Fibroblast of skin of scalp (primary cell): ENCODE results near the gene MRPL48.
"Not testable (repeated sequence)": the region's sequence is repeated elsewhere in the genome, so short reads cannot be mapped to it uniquely, and the experiment has no call there.

ENCODE experiments used
- DNase-seq: peaks from one replicate; pipeline ENCODE4 v3.0.0-alpha.2; 2013

Gene MRPL48

DNA sequence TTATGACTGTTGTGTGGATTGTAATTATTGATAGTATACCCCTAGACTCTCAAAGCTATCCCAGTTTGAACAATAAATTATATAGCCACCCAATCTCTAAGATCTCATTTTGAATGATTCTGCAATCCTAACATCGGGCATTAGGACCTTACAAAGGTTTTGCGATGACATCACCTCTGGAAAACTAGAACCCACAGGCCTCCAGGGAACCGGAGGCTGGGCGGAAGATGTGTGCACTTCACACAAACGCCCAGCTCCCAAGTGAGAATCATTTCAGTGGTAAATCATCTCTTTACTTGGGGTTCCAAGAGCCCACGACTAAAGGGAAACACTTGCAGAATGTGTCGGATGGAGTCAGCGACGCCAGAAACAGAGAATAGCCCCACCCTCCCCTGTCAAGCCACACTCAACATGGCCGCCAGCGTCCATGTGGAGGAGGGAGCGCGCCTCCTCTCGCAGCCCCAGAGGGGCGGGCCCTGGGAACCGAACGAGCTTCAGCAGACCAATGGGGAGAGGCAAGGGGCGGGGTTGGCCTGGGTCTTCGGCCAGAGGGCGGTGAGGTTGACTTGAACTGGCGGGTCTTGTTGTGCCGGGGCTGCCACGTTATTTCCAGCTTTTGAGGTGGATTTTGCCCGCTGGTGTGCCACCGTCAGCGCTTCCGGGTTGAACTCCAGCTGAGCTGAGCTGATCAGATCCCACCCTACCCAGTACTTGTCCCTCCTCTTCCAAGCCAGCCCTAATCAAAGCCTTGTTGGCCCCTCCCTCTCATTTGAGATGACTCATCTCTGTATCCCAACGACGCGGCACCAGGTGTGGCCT is 8.4 kb upstream of the MRPL48 start:
- DNase-seq, result peak; percentile 99

DNA sequence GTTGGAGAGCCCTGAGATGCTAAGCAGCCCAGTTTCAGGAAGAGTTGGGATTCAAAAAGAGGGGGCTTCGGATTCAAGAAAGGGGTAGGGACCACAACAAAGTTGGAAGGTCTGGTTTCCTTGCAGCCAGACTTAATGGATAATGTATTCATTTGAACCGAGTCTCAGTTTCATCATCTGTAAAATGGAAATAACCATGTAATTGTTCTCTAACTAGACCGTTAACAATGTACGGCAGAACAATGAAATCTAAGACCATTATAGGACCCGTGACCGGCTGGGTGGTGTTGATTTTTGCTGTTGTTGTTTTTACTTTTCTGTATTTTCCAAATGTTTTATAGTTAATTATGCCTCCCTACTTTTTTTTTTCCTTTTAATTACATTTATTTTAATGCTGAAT is 6.4 kb upstream of the MRPL48 start:
- no peak for DNase-seq

DNA sequence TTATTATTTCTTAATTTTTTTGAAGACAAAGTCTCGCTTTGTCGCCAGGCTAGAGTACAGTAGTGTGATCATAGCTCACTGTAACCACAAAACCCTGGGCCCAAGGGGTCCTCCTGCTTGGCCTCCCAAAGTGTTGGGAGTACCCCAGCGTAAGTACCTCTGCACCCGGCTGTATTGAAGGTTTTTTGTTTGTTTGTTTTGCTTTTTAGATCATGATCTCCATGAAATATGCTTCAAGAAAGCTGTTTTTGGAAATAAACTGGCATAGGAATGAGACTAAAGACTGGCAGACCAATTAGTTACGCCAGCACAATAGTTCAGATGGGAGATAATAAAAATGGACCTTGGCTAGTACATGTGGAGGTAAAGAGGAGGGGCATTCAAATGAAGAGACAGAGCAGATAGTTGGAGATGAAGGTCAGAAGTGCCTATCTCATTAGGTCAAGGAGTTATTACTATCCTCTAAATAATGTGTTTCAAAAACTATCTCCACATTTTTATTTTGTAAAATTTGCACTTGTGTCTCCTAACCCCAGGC is 4.1 kb upstream of the MRPL48 start:
- no peak for DNase-seq

DNA sequence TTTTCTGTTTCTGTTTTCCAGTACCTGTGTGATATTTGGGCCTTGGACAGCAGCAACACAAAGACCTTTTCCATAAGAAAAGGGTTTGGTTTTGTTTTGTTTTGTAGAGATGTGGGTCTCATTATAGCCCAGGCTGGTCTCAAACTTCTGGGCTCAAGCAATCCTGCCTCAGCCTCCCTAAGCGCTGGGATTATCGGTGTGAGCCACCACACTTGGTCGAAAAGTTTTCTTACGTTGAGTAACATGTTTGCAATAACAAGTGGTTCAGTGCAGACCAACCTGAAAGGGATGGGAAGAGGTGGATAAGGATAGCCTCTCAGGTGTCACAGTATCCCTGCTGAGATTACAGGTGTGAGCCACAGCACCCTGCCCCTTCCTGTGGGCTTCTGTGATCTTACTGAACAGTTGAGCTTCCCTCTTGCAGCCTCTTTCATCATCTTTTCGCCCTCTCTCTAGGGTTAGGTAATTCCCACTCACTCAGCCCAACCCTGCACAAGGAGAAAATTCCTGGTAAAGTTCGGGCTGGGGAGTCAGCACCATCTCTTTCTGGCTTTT is 3.5 kb upstream of the MRPL48 start:
- DNase-seq, result peak; percentile 52

DNA sequence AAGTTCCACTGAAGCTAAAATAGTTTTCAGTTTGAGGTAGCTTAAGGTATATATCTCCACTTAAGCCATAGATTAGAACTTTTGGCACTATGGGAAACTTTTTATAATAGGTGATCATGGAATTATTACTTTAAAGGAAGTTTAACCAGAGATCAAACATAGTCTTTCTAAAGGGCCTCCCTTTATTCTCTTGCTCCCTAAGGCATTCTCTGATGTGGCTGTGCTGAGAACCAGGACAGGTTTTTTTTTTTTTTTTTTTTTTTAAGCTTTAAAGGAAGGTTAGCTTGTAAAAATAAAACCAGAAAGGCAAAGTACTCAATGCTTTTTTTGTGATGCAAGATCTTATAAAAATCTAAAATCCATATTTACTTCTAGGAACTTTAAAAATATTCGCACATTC is 2.9 kb upstream of the MRPL48 start:
- no peak for DNase-seq

DNA sequence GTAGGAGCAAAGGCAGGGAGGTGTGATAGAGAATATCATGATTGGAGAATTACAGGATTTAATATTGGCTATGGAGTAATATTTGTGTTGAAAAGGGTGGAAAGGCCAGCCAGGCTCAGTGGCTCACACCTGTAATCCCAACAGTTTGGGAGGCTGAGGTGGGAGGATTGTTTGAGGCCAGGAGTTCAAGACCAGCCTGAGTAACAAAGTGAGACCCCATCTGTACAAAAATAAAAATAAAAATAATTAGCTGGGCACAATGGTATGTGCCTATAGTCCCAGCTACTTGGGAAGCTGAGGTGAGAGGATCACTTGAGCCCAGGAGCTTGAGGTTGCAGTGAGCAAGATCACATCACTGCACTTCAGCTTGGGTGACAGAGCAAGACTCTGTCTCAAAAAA is 2.2 kb upstream of the MRPL48 start:
- DNase-seq, result not testable (repeated sequence)

DNA sequence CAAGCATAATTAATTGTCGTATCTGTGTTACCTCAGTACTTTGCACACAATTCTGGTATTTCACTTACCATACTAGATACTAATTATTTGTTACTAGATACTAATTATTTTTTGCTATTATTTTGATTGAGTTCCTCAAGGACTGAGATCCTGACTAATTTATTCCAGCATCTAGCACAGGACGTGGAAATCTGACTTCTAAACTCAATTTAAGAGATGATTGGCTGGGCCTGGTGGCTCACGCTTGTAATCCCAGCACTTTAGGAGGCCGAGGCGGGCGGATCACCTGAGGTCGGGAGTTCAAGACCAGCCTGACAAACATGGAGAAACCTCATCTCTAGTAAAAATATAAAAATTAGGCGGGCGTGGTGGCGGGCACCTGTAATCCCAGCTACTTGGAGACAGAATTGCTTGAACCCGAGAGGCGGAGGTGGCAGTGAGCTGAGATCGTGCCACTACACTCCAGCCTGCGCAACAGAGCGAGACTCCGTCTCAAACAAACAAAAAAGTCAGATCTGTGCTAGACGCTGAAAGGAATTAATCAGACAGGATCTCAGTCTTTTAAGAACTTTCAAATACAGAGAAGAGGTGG is 527 bp upstream of the MRPL48 start:
- DNase-seq, result no peak

DNA sequence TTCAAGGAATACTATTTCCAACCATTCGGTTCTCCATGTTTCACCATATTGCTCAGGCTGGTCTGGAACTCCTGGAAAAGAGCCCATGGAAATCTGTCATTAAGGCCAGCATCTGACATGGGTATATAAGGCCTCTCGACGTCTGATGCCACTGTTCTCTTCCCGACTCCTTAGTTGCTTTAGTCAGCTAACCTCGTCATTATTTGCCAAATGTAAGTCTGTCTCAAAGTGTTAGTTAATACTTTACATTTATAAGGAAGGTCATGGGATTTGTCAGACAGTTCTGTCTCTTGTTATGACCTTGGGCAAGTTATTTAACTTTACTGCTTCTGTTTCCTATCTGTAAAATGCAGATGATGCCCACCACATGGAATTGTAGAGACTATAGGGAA is 1.6 kb downstream of the MRPL48 start:
- DNase-seq, result no peak

DNA sequence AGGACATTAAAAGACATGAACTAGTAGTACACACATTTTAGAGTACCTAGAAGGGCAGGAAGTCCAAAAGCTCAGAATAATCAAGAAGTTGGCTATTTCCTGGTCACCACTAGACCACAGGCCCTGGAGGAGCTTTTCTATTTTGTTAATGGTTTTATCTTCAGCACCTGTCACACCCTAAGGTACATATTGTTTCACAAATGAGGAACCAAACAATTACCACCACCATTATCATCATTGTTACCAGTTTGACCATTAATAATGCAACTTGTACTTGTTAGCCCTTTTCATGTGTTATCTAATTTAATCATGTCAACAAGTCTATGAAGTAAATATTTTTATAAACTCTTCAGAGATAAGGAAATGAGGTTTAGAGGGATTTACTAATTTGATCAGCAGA is 4.9 kb downstream of the MRPL48 start:
- no peak for DNase-seq

DNA sequence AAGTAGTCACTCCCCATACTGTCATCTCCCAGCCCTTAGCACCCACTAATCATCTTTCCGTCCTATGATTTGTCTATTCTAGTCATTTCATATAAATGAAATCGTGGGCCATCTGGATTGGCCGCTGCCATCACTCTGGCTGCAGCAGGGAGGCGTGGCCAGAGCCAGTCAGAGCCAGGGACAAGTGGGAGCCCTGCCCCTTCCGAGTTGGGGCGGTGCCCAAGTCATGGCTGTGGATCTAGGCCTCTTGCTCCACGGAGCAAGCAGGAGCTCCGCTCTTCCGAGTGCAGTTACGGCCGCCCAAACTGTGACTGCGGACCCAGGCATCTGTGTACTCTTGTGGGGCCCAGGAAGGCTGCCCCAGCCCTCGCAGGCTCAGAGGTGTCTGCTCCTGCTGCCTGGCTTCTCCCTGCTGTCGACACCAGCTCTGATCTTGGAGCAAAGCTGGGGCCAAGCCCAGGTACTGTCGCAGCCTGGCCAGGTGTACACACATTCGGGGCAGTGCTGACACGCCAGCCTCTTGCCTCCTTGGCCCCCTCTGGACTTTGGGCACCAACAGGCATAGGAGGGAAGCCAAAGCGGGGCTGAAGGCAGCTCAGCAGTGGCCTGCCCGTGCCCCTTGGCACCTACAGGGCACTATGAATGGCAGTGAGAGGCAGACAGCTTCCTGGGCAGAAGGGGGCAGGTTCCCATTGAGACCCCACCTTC is 8.4 kb downstream of the MRPL48 start:
- no peak for DNase-seq

DNA sequence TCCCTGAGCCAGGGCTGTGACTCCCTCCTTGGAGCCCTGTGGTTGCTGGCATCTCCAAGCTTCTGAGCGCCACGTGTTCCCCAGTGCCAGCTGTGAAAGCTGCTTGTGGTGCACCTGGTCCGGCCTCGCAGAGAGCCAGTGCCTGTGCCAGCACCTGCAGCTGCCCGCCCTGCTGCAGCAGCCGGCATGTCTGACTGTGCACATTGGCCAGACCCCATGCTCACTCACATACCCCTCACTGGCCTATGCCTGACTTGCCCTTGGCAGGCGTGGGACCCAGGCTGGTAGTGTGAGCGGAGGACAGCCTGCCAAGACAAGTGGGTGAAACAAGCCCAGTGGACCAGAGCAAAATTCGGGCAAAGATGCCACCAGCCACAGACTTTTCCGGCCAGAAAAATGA is 9.8 kb downstream of the MRPL48 start:
- DNase-seq, result no peak

DNA sequence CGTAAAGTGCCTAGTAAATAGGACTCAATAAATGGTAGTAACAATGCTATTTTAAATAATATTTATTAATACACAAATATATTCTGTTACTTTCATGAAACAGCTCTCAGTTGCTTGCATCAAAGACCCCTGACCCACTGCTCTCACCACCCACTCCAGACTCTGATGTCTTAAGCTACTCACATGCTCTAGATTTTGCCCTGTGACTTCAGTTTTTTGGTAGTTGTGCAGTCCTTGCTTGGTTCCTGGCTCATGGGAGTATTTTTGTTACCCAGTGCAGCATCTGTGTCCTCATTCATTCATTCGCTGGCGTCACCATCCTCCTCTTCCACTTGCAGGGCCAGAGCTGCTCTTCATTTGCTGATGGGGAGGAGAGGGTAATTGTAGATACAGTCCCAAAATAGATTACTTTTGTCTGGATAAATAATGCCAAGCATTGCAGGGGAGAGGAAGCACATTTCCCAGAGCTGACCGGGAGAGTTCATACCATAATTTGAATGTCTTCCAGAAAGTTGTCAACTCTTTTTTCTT is 12.7 kb downstream of the MRPL48 start:
- no peak for DNase-seq

DNA sequence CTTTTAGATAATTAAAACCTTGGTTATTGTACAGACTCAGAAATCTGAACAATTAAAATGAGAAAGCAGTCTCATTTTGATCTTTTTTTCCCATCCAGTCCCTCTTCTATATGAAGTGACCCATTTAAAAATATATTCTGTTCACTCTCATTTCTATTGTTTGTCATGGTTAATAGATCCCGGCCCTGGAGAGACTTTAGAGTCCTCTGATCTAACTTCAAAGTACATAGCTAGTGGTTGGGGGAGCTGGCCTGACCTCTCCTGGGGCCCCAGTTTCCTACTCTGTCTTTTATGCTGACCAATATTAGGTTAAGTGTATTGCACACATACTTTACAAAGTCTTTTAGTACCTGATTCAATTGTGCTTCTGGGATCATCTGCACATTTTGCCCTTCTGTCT is 13.5 kb downstream of the MRPL48 start:
- no peak for DNase-seq

DNA sequence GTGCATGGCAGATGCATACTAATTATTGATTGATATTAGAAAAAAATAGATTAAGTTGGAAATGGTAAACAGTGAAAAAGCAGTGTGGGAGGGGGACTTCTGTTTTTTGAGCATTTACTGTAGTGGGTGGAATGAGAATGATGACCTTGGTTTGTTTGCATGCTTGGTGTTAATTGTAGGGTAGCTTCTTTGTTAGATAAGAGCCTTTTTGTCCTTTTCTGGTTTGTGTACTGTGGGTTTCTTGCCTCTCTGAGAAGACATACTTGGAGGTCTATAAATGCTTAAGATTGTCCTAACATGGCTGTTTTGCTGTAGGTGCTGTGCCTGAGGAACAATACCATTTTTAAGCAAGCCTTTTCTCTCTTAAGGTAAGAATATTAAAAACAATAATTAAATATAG is 17.0 kb downstream of the MRPL48 start:
- no peak for DNase-seq

DNA sequence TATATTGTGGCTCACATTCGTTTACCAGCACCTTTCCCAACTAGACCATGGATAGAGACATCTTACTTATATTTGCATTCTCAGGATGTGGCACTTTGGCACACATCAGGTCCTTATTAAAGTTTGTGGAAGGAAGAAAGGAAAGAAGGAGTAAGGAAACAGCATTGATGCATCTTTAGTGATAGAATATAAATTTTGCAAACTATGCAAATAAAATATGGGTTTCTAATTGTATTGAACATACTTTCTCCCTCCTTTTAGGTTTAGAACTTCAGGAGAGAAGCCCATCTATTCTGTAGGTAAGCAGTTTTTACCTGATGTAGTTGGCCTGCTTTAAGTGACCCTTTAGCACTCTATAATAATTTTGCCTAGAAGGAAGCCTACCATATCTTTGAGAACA is 20.4 kb downstream of the MRPL48 start:
- no peak for DNase-seq

DNA sequence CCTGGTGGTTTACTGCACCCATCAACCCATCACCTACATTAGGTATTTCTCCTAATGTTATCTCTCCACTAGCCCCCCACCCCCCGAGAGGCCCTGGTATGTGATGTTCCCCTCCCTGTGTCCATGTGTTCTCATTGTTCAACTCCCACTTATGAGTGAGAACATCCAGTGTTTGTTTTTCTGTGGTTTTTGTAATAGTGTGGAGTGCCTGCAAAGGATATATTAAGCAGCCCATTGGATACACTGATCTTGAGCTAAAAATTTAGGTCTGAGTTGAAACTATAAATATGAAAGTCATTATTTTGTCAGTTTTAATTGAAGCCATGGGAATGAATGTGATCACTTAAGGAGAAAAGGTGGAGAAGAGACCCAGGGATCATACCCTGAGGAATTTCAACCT is 23.0 kb downstream of the MRPL48 start:
- DNase-seq, result no peak

DNA sequence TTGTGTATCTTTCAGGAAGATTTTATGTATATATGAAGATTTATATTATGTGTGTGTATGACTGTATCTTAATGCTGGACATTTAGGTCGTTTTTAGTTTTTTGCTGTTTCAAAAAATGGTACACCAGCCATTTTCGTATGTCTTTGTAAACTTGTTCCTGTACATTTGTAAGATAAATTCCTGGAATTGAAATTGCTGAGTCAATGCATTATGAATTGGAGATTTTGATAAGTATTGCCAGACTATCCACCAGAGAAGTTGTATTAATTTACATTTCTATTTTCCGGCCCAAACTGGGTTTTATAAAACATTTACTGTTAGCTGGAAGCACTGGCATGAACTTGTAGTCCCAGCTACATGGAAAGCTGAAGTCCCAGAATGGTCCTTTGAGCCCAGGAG is 24.6 kb downstream of the MRPL48 start:
- DNase-seq, result no peak

DNA sequence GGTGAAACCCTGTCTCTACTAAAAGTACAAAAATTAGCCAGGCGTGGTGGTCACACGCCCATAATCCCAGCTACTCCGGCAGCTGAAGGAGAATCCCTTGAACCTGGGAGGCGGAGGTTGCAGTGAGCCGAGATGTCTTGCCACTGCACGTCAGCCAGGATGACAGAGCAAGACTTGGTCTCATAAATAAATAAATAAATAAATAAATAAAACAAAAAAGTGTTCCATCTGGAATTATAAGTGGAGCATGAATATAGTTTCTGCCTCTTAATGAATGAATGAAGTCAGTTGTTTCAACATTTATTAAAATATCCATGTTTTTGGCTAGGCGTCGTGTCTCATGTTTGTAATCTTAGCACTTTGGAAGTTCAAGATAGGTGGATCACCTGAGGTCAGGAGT is 27.1 kb downstream of the MRPL48 start:
- no peak for DNase-seq

DNA sequence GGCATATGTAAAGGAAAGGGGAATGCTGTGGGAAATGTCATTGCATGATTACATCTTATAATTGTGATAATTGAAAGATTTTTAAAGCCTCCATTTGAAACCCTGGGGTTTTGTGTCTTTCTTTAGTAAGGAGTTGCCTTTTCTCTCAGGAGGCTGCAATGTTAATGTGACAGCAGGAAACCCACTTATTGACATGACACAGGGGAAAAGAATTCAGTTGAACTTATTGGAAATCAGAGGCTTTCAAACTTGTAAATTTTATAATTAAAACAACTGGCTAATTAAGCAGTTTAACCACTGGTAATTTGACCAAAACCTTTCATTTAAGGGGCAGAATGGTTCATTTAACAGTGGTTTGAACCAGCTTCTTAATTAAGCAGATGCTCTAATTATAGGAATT is 31.2 kb downstream of the MRPL48 start:
- peak; percentile 27 for DNase-seq

DNA sequence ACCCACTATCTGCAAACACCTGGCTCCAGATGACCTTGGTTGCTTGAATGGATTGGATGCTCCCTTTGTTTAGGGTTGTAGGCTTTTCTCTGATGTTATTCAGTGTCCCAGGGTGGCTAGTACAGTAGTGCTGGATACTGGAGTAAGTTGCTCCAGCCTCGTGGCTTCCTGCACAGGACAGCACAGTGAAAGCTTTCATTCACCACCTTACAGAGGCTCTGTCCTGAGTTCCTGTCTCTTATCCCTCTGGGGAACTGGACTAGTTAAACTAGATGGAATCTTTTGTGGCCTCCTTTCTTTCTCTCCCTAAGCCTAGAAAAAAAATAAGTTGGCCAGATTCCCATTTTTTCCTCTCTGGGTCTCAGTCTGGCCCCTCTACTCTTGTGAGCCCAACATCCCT is 42.6 kb downstream of the MRPL48 start:
- no peak for DNase-seq

DNA sequence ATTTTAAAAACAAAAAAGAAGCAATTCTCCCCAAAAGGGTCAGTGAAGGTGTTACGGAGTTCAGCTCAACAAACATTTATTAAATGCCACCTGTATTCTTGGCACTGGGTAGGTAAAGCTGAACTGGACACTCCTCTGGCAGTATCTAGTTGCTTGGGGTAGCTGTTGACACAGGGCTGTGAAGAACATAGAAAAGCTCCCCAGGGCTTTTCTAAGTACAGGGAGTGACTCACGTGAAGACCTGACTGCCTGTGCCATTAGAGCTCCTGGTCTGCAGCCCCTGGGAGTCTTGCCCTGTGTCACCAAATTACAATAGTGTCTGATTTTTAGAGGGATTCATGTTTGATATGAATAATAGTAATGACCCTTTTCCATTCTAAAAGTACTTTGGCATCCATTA is 45.4 kb downstream of the MRPL48 start:
- no peak for DNase-seq

DNA sequence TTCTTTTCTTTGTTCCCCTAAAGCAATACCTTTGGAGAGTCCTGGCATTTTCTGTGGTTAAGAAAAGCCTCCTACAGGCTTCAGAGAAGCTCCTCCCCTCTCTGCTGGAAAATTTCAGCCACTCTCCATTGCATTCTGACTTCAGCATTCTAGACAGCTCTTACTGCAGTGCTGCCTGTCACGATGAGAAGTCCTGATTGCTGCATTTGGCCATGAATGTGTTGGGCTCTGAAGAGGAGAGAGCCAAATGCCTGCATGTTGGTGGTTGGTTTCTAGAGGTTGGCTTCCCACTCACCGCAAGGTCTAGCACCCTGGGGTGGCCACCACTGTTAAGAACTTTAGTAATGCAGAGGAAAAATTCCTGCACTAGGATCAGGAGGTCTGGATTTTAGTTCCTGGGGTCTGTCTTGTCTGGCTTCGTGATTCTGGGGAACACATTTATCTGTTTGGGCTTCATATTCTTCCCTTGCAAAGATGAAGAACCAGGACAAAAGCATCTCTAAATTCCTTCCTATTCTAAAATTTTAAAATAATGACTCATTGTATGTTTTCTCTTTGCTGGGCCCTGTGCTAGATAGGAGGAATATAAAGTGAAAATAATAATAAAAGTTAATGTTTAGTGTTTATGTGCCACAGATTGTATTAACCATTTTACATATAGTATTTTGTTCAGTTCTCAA is 50.9 kb downstream of the MRPL48 start:
- DNase-seq, result peak; percentile 69

DNA sequence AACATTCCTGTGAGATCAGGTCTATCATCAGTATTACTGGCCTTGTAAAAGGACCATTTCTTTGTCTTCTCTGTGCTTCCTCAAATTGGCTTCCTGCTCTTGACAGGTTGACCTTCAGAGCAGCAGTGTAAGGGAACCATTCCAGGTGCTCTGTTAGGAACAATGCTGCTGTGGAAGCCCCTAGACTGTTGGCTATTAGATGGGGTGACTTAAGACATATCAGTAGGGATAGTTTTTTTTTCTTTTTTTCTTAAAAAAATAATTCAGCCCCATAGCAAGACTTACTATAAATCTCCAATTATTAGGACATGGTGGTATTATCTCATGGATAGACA is 51.4 kb downstream of the MRPL48 start:
- DNase-seq, result no peak
